GM20000 (cell line): ENCODE measurements around the gene RBAK.
"Not testable (repeated sequence)": the region's sequence is repeated elsewhere in the genome, so short reads cannot be mapped to it uniquely, and the experiment has no call there.

Experiments
- DNase-seq: peaks from one replicate; pipeline ENCODE4 v3.0.0; 2012; ENCODE audit warnings: low spot score
- TF ChIP-seq, protein P1 (sequence below): IDR thresholded peaks from 2 replicates; pipeline ENCODE4 v1.5.1; 2012; ENCODE audit warnings: mild to moderate bottlenecking, control low read depth; ENCODE audit errors: extremely low read depth, missing control alignments

Gene RBAK

GRCh38 chr7:5086256-5086655 lies 40.6 kb downstream of the RBAK start:
- TF ChIP-seq, protein P1, sequence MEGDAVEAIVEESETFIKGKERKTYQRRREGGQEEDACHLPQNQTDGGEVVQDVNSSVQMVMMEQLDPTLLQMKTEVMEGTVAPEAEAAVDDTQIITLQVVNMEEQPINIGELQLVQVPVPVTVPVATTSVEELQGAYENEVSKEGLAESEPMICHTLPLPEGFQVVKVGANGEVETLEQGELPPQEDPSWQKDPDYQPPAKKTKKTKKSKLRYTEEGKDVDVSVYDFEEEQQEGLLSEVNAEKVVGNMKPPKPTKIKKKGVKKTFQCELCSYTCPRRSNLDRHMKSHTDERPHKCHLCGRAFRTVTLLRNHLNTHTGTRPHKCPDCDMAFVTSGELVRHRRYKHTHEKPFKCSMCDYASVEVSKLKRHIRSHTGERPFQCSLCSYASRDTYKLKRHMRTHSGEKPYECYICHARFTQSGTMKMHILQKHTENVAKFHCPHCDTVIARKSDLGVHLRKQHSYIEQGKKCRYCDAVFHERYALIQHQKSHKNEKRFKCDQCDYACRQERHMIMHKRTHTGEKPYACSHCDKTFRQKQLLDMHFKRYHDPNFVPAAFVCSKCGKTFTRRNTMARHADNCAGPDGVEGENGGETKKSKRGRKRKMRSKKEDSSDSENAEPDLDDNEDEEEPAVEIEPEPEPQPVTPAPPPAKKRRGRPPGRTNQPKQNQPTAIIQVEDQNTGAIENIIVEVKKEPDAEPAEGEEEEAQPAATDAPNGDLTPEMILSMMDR: no peak

DNA sequence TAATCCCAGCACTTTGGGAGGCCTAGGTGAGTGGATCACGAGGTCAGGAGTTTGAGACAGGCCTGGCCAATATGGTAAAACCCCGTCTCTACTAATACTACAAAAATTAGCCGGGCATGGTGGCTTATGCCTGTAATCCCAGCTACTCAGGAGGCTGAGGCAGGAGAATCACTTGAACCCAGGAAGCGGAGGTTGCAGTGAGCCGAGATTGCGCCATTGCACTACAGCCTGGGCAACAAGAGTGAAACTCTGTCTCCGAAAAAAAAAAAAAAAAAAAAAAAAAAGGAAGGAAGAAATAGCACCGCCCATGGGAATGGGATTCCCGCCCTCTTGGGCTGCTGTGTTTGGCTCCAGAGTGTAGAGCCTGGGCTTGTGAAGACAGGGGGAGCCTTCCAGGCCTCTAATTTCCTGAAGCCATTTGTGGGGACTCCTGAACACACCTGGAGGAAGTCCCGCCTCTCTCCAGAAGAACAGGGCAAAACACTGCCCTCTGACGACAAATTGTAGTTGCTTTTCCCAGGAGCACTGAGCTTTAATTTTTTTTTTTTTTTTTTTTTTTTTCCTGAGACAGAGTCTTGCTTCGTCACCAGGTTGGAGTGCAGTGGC lies 42.7 kb downstream of the RBAK start:
- not testable (repeated sequence) for DNase-seq

More at GRCh38 chr7:5086256-5086655, 40.6 kb downstream of the RBAK start:
- DNase-seq: no peak

DNA sequence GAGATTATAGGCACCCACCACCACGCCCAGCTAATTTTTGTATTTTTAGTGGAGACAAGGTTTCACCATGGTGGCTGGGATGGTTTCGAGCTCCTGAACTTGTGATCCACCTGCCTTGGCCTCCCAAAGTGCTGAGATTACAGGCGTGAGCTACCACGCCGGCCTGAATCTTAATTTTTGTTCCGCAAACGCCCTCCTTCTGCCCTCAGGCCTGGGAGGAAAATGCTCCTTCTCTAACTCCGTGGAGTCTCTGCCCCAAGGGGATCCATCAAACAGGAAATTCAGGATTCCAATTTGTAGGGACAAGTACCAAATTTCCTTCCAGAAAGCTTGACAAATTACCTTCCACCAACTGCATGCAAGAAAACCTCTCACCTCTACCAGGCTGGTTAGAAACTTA lies 43.2 kb downstream of the RBAK start:
- no peak for DNase-seq
- TF ChIP-seq, protein P1: no peak

DNA sequence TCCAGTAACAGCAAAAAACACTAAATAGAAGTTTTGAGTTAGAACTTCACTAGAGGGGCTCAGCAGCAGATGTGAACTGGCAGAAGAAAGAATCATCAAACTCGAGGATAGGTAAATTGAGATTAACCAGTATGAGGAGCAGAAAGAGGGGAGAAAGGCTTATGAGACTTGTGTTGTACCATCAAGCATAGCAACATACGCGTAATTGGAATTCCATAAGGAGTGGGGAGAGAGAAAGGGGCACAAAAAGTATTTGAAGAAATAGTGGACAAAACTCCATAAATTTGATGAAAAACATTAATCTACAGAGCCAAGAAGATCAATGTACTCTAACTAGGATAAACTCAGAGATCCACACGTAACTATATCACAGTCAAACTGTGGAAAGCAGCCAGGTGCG lies 48.3 kb downstream of the RBAK start:
- DNase-seq: no peak
- TF ChIP-seq, protein P1: no peak

DNA sequence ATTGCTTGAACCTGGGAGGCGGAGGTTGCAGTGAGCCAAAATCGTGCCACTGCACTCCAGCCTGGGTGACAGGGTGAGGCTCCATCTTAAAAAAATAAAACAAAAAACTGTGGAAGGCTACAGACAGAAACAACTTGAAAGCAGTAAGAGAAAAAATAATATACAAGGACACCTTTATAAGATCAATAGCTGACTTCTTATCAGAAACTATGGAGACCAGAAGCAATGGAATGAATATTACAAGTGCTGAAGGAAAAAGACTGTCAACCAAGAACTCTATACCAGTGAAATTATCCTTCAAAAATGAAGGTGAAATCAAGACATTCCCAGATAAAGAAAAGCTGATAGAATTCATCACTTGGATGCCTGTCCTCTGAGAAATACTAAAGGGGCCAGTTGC lies 49.0 kb downstream of the RBAK start:
- no peak for DNase-seq
- TF ChIP-seq, protein P1: no peak

DNA sequence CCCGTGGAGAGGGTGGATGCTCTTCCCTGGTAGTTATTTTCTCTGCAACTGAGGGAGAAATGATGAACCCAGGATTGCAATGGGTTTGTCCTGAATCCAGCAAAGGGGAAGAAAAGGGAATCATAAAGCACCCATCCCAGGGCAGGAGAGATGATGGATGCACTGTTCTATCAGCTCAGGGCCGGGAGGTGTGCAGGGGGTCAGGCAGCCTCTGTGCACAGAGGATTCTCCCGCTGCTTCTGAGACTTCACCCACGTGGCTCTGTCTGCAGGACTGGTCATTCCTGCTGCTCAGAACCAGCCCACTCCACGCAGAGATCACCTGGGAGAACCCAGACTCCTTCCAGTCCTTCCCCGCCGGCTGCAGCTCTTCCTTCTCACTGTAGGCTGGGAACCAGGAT lies 70.7 kb downstream of the RBAK start:
- DNase-seq: no peak
- TF ChIP-seq, protein P1: no peak

GRCh38 chr7:5117095-5117970 lies 71.7 kb downstream of the RBAK start:
- TF ChIP-seq, protein P1: no peak
- no peak for DNase-seq
